ENCODE measurements around the gene PIK3R5.

- TF ChIP-seq CEBPB (IDR thresholded peaks at IDR 0.05): no peak
- no peak for TF ChIP-seq NFIC (IDR thresholded peaks at IDR 0.05)
- TF ChIP-seq, protein P1, sequence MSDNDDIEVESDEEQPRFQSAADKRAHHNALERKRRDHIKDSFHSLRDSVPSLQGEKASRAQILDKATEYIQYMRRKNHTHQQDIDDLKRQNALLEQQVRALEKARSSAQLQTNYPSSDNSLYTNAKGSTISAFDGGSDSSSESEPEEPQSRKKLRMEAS (IDR thresholded peaks at IDR 0.05): no peak
- no peak for TF ChIP-seq YY1 (IDR thresholded peaks at IDR 0.05; ENCODE audit: low read depth)
- TF ChIP-seq TEAD4 (IDR thresholded peaks at IDR 0.05): no peak
- TF ChIP-seq EP300 (IDR thresholded peaks at IDR 0.05; ENCODE audit: borderline replicate concordance): no peak
- TF ChIP-seq RAD21 (IDR thresholded peaks at IDR 0.05; ENCODE audit: low read depth): no peak
- no peak for TF ChIP-seq ZBTB7A (IDR thresholded peaks at IDR 0.05; ENCODE audit: low read depth)
- TF ChIP-seq REST (IDR thresholded peaks at IDR 0.05; ENCODE audit: low read depth): no peak
- TF ChIP-seq CREB1 (IDR thresholded peaks at IDR 0.05; ENCODE audit: low read depth): no peak
- TF ChIP-seq TAF1 (IDR thresholded peaks at IDR 0.05; ENCODE audit: low read depth): no peak
- TF ChIP-seq TCF12 (IDR thresholded peaks at IDR 0.05; ENCODE audit: low read depth): no peak
Measured at GRCh38 chr17:8928347-8928746, 37.2 kb downstream of the PIK3R5 start.

All from Ishikawa (cell line).